K562 (cell line): ENCODE results near the gene PALMD. TPM values are rescaled to one million over a fixed set of nuclear protein-coding genes. Genes with fewer than 3 reads are reported as not detected.

Source experiments
- ATAC-seq: fragments of 200-7000 bp; cut with Tn5 transposase; 3 replicates; pipeline ENCODE4 v1.9.1; 2020; ENCODE audit warnings: moderate library complexity
- BruUV-seq: library from RNA; stranded (reverse); fragments of 400-500 nt; replicated peaks from 2 replicates; lab custom pipeline; 2021; lab: Mats Ljungman, UMichigan
- CTCF ChIA-PET: fragments of 300-600 bp; formaldehyde crosslinking; extraction: SDS; loops from one replicate; lab custom pipeline; 2021; ENCODE audit warnings: low intra/inter-chr PET ratio; lab: Yijun Ruan, JAX
- POLR2A ChIA-PET: fragments of 300-600, 350-650 bp; sonication (Branson Sonifier 250); formaldehyde crosslinking; extraction: SDS; loops from one replicate; lab custom pipeline; 2021; ENCODE audit warnings: antibody characterized with exemption, inconsistent platforms; lab: Yijun Ruan, JAX
- DNase-seq, 4 experiments: peaks; one replicate each; pipeline versions ENCODE4 v3.0.0 to v3.0.0-alpha.2; 2011 to 2018; ENCODE audit warnings: low spot score in 3 of 4, mixed read lengths in 3 of 4; ENCODE audit errors: extremely low read depth in 1 of 4
- FAIRE-seq: peaks from 2 replicates; lab custom pipeline; 2011; peaks lifted over from hg19 to GRCh38; lab: Jason Lieb, UNC
- H2AFZ ChIP-seq: 2 replicates; pipeline ENCODE4 v1.6.0; 2011; ENCODE audit warnings: low read depth, low read length, control low read depth, inconsistent platforms
- H3K27ac ChIP-seq: fragments of 200-600 bp; 3 replicates; pipeline ENCODE4 v1.8.0; 2011; ENCODE audit warnings: low read depth, mild to moderate bottlenecking, control low read depth, inconsistent platforms, low read length, moderate library complexity, mixed read lengths; ENCODE audit errors: extremely low read depth
- H3K27me3 ChIP-seq, 2 experiments: fragments of 300-600 bp in 1 of 2; 2 replicates in 1 of 2; 3 replicates in 1 of 2; pipeline versions ENCODE4 v1.6.0 to v1.8.0; 2011; ENCODE audit warnings: inconsistent platforms in 2 of 2, low read length in 2 of 2, mild to moderate bottlenecking in 1 of 2, mixed read lengths in 1 of 2, moderate library complexity in 1 of 2; ENCODE audit not compliant: control insufficient read depth in 2 of 2, insufficient read depth in 2 of 2
- H3K36me3 ChIP-seq: fragments of 300-600 bp; 3 replicates; pipeline ENCODE4 v1.8.0; 2011; ENCODE audit warnings: mild to moderate bottlenecking, low read length, inconsistent platforms; ENCODE audit not compliant: control insufficient read depth, insufficient read depth
- H3K4me1 ChIP-seq, 2 experiments: fragments of 200-600 bp in 1 of 2; replicated peaks in 1 of 2; 2 replicates in 1 of 2; 3 replicates in 1 of 2; pipeline versions ENCODE4 v1.5.1 to v1.8.0; 2011; ENCODE audit warnings: inconsistent platforms in 2 of 2, low read length in 2 of 2, mild to moderate bottlenecking in 1 of 2, mixed read lengths in 1 of 2, moderate library complexity in 1 of 2; ENCODE audit not compliant: control insufficient read depth in 2 of 2, insufficient read depth in 2 of 2
- H3K4me2 ChIP-seq: 2 replicates; pipeline ENCODE4 v1.6.1; 2011; ENCODE audit warnings: low read length, control low read depth, inconsistent platforms, mixed read lengths; ENCODE audit not compliant: insufficient read depth
- H3K4me3 ChIP-seq: fragments of 200-600 bp; sonication (generic), shearing (Covaris generic); 2 replicates; pipeline ENCODE4 v1.5.1; 2016; ENCODE audit warnings: control low read depth, inconsistent platforms
- H3K79me2 ChIP-seq: fragments of 200-600 bp; 3 replicates; pipeline ENCODE4 v1.8.0; 2011; ENCODE audit warnings: low read length, inconsistent platforms; ENCODE audit not compliant: control insufficient read depth, insufficient read depth
- H3K9ac ChIP-seq, 2 experiments: 2 replicates each; pipeline versions ENCODE4 v1.6.0 to v1.6.1; 2011; ENCODE audit warnings: low read depth in 2 of 2, low read length in 2 of 2, control low read depth in 1 of 2, inconsistent platforms in 1 of 2, mild to moderate bottlenecking in 1 of 2, mixed read lengths in 1 of 2; ENCODE audit not compliant: insufficient read depth in 1 of 2
- H3K9me1 ChIP-seq: one replicate; pipeline ENCODE4 v1.6.0; 2011; ENCODE audit warnings: inconsistent platforms, mild to moderate bottlenecking, low read length, moderate library complexity; ENCODE audit not compliant: control insufficient read depth, insufficient read depth
- H3K9me3 ChIP-seq: replicated peaks from 2 replicates; pipeline ENCODE4 v1.5.1; 2011; ENCODE audit warnings: low read depth, low read length, inconsistent platforms; ENCODE audit not compliant: control insufficient read depth, insufficient read depth
- H4K20me1 ChIP-seq: replicated peaks from 2 replicates; pipeline ENCODE4 v1.6.1; 2011; ENCODE audit warnings: low read length, inconsistent platforms, mixed read lengths; ENCODE audit not compliant: control insufficient read depth, insufficient read depth
- ARHGAP35 ChIP-seq: fragments of 450-650 bp; IDR thresholded peaks from 2 replicates; pipeline ENCODE4 v1.6.1; 2018; ENCODE audit not compliant: partially characterized antibody
- BRD4 ChIP-seq: fragments of 200-600 bp; sonication (generic); IDR thresholded peaks from 2 replicates; pipeline ENCODE4 v1.6.1; 2017; ENCODE audit warnings: inconsistent platforms
- CHD2 ChIP-seq: IDR thresholded peaks from 2 replicates; pipeline ENCODE4 v1.6.1; 2011; ENCODE audit warnings: low read depth, low read length
- CREM ChIP-seq: IDR thresholded peaks from 2 replicates; pipeline ENCODE4 v1.6.1; 2014; ENCODE audit warnings: antibody characterized with exemption, low read depth
- EHMT2 ChIP-seq: fragments of 450-650 bp; IDR thresholded peaks from 2 replicates; pipeline ENCODE4 v1.6.1; 2018; ENCODE audit warnings: antibody characterized with exemption
- ETV5 ChIP-seq: sonication (generic); formaldehyde crosslinking; IDR thresholded peaks from 2 replicates; pipeline ENCODE4 v1.4.0; 2020; ENCODE audit warnings: low read depth, mild to moderate bottlenecking, missing genetic modification reagents
- HSF4 ChIP-seq: fragments of 250-450 bp; sonication (Bioruptor Pico); IDR thresholded peaks from 2 replicates; pipeline ENCODE4 v2.1.2; 2022; ENCODE audit warnings: mild to moderate bottlenecking, moderate library complexity, borderline replicate concordance
- KLF13 ChIP-seq: fragments of 450-650 bp; IDR thresholded peaks from 2 replicates; pipeline ENCODE4 v1.6.1; 2016; ENCODE audit warnings: missing genetic modification characterization, low read depth, mild to moderate bottlenecking, missing compliant biosample characterization, moderate library complexity, borderline replicate concordance
- NFATC3 ChIP-seq: fragments of 450-650 bp; IDR thresholded peaks from 2 replicates; pipeline ENCODE4 v1.6.1; 2017; ENCODE audit warnings: mild to moderate bottlenecking
- SIN3B ChIP-seq: fragments of 450-650 bp; IDR thresholded peaks from 2 replicates; pipeline ENCODE4 v1.6.1; 2017; ENCODE audit warnings: low read depth, mild to moderate bottlenecking, moderate library complexity
- TCFL5 ChIP-seq: fragments of 250-450 bp; sonication (Bioruptor Pico); conservative IDR thresholded peaks from 2 replicates; pipeline ENCODE4 v1.6.1; 2021; ENCODE audit warnings: mild to moderate bottlenecking, moderate library complexity, matching md5 sums
- WGBS: fragments of 100-300 bp; shearing (Covaris generic); methylation state at CpG from one replicate; pipeline ENCODE4 v1.1.6; 2016; ENCODE audit warnings: low coverage, mixed read lengths; ENCODE audit not compliant: insufficient coverage; ENCODE audit errors: missing lambda C conversion rate; 5-methylcytosine and 5-hydroxymethylcytosine counted together
- in situ Hi-C: fragments of 300-500 bp; cut with MboI; formaldehyde crosslinking; loops from 4 replicates; pipeline ENCODE4 v1.15.0; 2018; ENCODE audit warnings: inconsistent platforms, mixed read lengths
- intact Hi-C: fragments of 100-400 bp; cut with micrococcal nuclease; formaldehyde crosslinking; loops from 2 replicates; pipeline ENCODE4 v1.14.2; 2022
- polyA plus RNA-seq, 8 experiments: library from polyadenylated mRNA; depleted of rRNA in 4 of 8; stranded (reverse) in 5 of 8; unstranded in 3 of 8; fragments of >200 nt; fragmentation: Nextera tagmentation in 2 of 8; fragmentation: Illumina TruSeq in 1 of 8; extraction: Ambion mirVana in 2 of 8; extraction: Trizol in 1 of 8; gene quantifications; 2 replicates each; pipeline versions ENCODE4 v1.2.1 to v1.2.3, GENCODE V29; 2011 to 2014; ENCODE audit warnings: inconsistent platforms in 1 of 8, missing spikeins in 1 of 8
- total RNA-seq, 7 experiments: library from RNA; depleted of rRNA in 6 of 7; stranded (reverse); fragments of >200 nt in 6 of 7; fragmentation: Illumina TruSeq in 2 of 7; extraction: Trizol in 2 of 7; gene quantifications; 2 replicates each; pipeline versions ENCODE4 v1.2.1 to v1.2.3, GENCODE V29; 2011 to 2021; ENCODE audit warnings: low replicate concordance in 1 of 7
- TF ChIP-seq, protein P1 (sequence below): fragments of 250-450 bp; sonication (Bioruptor Pico); IDR thresholded peaks from 2 replicates; pipeline ENCODE4 v1.4.0; 2020; ENCODE audit warnings: mild to moderate bottlenecking

The PALMD gene
- total and polyA plus RNA-seq, 9 of the 15 experiments (the other 6 are each of a cell fraction or from before 2014, with no cell fraction given): 2.7 to 13.5 (median 5.4) TPM

GRCh38 chr1:99656701-99657100 is 10.8 kb downstream of the PALMD start:
- no peaks in the 10 kb centered on the region for H3K9me3 ChIP-seq
- WGBS: 50% methylated on average over 3 of the region's 3 CpGs
- H3K9me1 ChIP-seq: no peaks in the 10 kb centered on the region
- FAIRE-seq (no peak), DNase-seq (no peak)
- H2AFZ ChIP-seq: no peak overlapping the region
- no peak overlapping the region for H3K9ac ChIP-seq
- intact Hi-C loops (no loop called here), in situ Hi-C loops (no loop called here)
- H3K79me2 ChIP-seq: no peaks in the 10 kb centered on the region
- no peak overlapping the region for H3K4me3 ChIP-seq
- H4K20me1 ChIP-seq: no peaks in the 10 kb centered on the region
- no peak overlapping the region for H3K4me2 ChIP-seq
- no peaks in the 10 kb centered on the region for H3K36me3 ChIP-seq
- TF ChIP-seq CHD2 (no peak), ARHGAP35 (no peak)
- TF ChIP-seq, all 486 proteins: peak for 0
- ChIA-PET POLR2A (interaction anchor here (1.3 kb wide), 1 partner anchor 10 kb away, joined by 3 read pairs; no protein-coding TSS in a partner anchor), CTCF (no interaction called here)
- Histone ChIP-seq H3K4me1 (no peaks in the 10 kb centered on the region), H3K27me3 (no peaks in the 10 kb centered on the region), H3K27ac (no peak overlapping the region)
- no peak for ATAC-seq
- BruUV-seq: no TSS peak

DNA sequence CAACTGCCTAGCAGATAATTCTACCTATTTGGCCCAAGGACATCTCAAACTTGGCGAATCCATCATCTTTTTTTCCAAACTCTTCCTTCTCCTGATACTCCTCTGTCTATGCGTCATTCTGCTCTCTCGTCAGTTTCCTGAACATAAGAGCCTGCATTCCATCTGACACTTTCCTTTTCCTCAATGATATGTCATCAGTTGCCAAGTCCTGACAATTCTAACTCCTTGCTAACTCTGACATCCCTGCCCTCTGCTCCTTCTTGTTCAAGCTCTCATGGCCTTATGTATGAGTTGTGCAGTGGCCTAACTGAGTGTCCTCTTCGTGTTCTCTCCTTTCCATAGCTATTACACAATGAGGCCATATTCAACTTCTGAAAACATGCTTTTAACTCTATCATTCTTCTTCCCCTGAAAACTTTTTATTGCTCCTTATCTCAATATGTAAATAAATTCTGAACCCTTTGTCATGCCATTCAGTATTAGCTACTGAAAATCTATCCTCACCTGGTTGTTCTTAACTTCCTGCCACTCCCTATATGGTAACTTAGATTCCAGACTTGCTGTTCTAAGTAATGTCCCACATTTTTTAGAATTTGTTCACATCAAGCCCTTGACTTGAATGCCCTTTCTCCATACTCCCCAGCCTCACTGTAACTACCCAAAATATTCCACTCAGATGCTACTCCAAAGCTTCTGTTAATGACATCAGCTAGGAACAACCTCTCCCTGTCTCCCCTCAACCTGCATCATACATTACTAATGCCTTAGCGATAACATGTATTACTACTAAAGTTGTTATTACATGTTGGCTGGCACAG is 11.5 kb downstream of the PALMD start:
- in situ Hi-C loops (no loop called here), intact Hi-C loops (no loop called here)
- H3K27ac ChIP-seq: no peak overlapping the region
- H3K9ac ChIP-seq: no peak overlapping the region
- no peaks in the 10 kb centered on the region for H3K27me3 ChIP-seq
- no peaks in the 10 kb centered on the region for H3K9me1 ChIP-seq
- FAIRE-seq: no peak
- no peak overlapping the region for H3K4me3 ChIP-seq
- H3K4me1 ChIP-seq: no peaks in the 10 kb centered on the region
- CTCF ChIA-PET: no interaction called here
- no peak overlapping the region for H3K4me2 ChIP-seq
- no peaks in the 10 kb centered on the region for H3K79me2 ChIP-seq
- no peak overlapping the region for H2AFZ ChIP-seq
- no peaks in the 10 kb centered on the region for H3K36me3 ChIP-seq
- DNase-seq: no peak
- no TSS peak for BruUV-seq
- no peak for ATAC-seq
- 64% methylated on average over 5 of the region's 5 CpGs for WGBS
- POLR2A ChIA-PET: interaction anchor here (1.3 kb wide), 1 partner anchor 10 kb away, joined by 3 read pairs; no protein-coding TSS in a partner anchor
- H3K9me3 ChIP-seq: no peaks in the 10 kb centered on the region
- H4K20me1 ChIP-seq: no peaks in the 10 kb centered on the region
- TF ChIP-seq HSF4 (CRISPR knock-in tag) (no peak), NFATC3 (no peak), ETV5 (CRISPR knock-in tag) (no peak), KLF13 (tag) (no peak), SIN3B (no peak), BRD4 (no peak), TCFL5 (CRISPR knock-in tag) (no peak), ARHGAP35 (no peak), EHMT2 (no peak), CREM (no peak)
- TF ChIP-seq, protein P1, sequence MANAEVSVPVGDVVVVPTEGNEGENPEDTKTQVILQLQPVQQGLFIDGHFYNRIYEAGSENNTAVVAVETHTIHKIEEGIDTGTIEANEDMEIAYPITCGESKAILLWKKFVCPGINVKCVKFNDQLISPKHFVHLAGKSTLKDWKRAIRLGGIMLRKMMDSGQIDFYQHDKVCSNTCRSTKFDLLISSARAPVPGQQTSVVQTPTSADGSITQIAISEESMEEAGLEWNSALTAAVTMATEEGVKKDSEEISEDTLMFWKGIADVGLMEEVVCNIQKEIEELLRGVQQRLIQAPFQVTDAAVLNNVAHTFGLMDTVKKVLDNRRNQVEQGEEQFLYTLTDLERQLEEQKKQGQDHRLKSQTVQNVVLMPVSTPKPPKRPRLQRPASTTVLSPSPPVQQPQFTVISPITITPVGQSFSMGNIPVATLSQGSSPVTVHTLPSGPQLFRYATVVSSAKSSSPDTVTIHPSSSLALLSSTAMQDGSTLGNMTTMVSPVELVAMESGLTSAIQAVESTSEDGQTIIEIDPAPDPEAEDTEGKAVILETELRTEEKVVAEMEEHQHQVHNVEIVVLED: no peak
